GM10847 (cell line): ENCODE results near the gene BCO1.

Experiments
- POLR2A ChIP-seq: IDR thresholded peaks from 2 replicates; pipeline ENCODE4 v1.6.1; 2011; ENCODE audit not compliant: insufficient read length; ENCODE audit errors: extremely low read depth

Gene BCO1

DNA sequence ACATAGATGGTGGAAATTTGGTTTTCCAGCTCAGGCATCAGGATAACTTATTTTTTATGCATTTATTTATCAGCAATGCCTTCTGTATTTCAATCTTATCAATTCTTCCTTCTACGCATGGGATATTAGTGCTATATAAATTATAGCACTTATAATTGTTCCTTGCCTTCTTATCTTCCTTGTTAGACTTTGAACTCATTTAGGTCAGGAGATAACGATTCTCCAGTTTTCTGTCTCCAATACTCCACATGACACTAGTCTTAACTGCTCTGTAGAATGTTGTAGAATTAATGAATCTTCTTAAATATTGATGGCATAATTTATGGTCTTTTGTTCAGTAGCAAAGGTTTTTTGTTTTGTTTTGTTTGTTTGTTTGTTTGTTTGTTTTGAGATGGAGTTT lies 10.7 kb upstream of the BCO1 start:
- no peak for TF ChIP-seq POLR2A

DNA sequence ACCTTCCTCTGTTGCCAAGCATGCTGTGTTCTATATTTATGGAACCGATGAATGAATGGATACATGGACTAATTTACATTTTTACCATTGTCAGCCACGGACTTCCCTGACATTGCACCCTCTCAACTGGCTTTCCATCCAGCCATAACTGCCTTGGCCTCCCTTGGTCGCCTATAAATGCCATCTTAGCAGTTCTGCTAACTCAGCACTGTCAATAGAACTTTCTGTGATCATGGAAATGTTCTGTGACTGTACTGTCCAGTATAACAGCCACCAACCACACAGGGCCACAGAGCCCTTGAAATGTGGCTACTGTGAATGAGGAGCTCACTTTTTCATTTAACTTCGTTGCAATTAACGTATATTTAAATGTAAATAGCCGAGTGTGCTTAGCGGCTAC lies 8.7 kb upstream of the BCO1 start:
- TF ChIP-seq POLR2A: no peak

DNA sequence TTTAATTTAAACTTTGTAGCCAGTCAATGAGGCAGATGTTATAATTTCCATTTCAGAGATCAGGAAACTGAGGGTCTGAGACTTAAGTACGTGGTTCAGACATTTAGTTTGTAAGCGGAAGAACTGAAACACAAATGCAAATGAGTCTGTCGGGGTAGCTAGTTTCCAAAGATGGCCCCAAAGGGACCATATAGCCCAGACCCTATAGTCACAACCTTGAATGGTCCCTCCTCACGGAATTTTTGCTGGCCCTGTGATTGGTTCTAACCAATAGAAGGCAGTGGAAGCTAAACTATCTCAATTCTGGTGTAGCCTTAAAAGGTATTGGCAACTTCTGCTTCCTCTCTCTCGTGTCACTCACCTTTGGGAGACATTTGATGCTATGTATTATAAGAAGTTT lies 7.5 kb upstream of the BCO1 start:
- no peak for TF ChIP-seq POLR2A

DNA sequence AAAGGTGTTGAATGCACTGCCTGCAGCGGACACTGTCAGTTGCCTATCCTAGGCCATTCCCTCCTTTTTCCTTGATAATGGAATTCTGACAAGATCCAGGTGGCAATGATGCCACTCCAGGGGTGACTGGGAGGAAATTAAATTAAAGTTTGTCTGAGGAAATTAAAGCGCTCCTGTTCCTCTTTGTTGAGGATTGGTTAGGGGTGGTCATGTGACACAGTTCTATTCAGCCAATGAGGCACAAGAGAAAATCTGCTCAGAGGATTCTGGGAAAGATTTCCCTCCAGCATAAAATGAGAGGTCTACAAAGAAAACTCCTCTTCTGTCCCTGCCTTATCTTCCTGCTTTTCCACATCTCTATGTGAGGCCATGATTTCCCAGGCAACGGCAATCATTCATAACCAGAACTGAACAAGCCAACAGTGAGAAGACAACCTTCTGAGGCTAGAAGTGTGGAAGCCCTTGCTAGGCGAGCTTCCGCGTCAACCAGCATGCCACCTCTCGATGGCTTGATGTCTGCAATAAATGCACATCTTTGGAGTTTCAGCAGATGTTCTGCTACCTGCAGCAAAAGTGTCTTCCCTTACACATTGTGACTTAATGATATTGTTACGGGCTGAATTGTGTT lies 5.6 kb upstream of the BCO1 start:
- TF ChIP-seq POLR2A: no peak

- no peak for TF ChIP-seq POLR2A
Observed at GRCh38 chr16:81237282-81237681, 1.2 kb upstream of the BCO1 start.

GRCh38 chr16:81237942-81238295 lies 570 bp upstream of the BCO1 start:
- TF ChIP-seq POLR2A: no peak

DNA sequence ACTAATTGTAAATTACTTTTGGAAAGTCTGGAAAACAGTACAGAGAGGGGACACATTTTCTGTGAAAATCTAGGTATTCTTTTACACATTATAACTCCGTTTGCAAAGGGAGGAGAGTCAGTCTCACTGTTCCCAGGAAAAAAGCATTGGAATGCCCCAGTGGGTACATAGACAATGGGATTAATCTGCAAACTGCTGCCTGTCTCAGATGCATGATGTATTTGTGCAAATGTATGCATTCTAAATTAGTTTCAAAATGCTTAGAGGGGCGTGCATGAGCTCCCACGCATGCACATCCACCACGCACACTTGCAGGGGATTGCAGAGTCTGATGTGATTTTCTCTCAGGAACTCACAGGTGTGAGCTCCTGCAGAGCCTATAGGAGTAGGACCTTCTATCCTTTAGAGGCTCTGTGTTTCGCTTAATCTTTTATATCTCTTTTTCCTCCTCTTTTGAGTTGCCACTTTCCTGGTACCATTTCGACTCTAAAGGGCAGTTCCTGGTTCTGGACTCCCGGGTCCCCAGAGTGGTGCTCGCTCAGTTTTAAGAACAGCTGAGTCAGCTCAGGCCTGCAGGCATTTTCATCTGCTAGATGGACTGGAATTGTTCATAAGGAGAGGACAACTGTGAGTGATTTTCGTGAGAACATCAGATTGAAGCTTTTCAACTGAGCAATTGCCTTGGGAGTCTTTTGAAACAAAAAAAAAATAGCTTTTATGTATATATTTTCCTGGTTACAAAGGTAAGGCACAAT lies 1.1 kb downstream of the BCO1 start:
- TF ChIP-seq POLR2A: no peak

DNA sequence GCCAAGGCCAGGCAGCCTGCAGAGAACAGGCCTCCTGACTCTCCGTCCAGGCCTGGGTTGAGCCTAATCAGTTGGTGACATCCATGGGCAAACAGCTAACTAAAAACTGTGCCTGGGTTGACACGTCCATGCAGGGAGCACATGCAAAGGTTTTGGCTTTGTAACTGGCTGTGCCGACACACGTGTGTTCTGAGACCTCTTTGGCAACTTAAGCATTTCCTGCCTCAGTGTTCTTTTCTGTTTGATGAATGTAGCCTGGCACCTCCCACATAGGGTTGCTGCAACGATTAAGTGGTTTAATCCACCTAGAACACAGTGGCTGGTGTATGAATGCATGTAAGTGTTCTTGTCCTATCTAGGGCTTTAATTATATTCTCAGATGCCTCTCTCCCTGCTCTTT lies 3.2 kb downstream of the BCO1 start:
- no peak for TF ChIP-seq POLR2A

- TF ChIP-seq POLR2A: no peak
Observed at GRCh38 chr16:81242977-81243618, 4.6 kb downstream of the BCO1 start.

- TF ChIP-seq POLR2A: no peak
Observed at GRCh38 chr16:81243942-81244341, 5.5 kb downstream of the BCO1 start.

DNA sequence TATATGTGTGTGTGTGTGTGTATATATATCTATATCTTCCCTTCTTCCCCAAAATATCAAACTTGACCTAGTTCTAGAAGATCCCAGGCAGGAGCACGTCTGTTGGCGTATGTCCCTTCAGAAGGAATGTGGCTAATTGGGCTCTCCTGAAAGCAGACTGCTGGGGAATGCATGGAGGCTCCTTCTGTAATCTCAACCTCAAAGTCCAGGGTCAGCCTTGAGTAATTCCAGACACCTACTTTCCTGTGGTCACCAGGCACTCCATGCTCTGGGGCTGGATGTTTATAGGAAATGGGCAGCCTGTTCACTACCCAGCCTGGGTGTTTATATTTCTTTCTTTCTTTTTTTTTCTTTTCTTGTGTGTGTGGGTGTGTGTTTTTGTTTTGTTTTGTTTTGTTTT lies 13.4 kb downstream of the BCO1 start:
- TF ChIP-seq POLR2A: no peak

DNA sequence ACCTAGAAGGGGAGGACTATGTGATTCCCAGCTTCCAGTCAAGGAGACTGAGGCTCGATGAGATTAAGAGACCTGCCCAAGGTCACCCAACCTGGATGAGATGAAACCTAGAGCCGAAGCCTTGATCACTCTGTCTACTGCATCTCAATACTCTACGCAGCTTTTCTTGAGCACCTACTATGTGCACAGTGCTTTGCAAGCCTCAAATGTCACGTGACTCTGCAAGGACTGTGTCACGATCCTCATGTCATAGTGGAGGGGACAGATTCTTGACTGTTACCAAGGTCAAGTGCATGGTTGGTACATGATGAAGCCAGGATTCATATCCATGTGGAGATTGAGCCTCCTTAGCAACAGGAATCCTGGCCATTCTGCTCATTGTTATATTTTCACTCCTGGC lies 14.7 kb downstream of the BCO1 start:
- no peak for TF ChIP-seq POLR2A

GRCh38 chr16:81254922-81255526 lies 16.5 kb downstream of the BCO1 start:
- TF ChIP-seq POLR2A: no peak

GRCh38 chr16:81259916-81260315 lies 21.4 kb downstream of the BCO1 start:
- no peak for TF ChIP-seq POLR2A

DNA sequence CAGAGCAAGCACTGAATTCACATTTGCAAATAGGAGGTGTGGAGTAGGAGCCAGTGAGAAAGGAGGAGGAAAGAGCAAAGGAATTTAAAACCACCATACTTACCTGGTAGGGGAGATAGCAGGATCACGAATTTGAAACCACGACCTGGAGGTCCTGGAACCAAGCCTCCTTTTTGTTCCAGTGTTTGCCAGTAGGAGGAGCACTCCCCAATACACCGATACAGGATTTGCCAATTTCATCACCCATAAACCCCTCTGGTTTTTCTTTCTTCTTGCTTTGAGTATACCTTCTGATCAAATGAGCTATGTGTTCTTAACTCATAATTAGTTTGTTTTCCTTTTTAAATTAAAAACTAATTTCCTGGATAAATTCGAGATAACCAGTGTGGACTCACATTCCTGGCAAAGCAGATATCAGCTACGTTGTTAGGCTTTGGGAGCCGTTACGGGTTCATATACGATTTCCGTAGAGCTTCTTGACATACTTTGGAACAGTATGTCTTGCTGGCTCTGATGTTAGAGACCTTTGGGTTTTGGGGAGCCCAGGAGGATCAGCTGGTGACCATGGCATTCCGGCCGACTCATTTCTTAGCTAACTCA lies 22.7 kb downstream of the BCO1 start:
- no peak for TF ChIP-seq POLR2A
